NCI-H510A (cell line): ENCODE measurements around the gene TEX38.
A peak's percentile ranks its signal among the peaks of the same experiment; 100 is the strongest.
"Not testable (repeated sequence)": the region's sequence is repeated elsewhere in the genome, so short reads cannot be mapped to it uniquely, and the experiment has no call there.

ENCODE experiments used
- DNase-seq: peaks from one replicate; lab custom pipeline; 2025; lab: John Stamatoyannopoulos, UW

Gene TEX38

DNA sequence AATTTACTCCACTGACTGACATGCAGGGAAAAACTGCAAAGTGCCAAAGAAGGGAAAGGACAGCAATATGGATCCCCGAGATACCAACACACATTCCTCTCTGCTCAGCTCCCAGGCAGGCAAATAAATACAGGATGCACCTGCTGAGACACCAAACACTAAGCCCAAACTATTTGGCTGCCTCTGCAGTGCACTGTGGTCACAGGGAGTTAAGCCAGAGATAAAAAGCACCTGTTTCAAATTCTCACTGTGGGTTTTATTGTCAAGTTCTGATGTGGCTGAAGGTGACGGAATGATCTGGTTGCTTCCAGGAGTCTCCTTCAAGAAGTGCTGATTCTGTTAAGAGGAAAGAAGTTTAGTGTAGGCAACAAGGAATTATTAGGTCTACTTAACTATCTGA is 17.7 kb downstream of the TEX38 start:
- no peak for DNase-seq

GRCh38 chr1:46689897-46690296 is 18.2 kb downstream of the TEX38 start:
- DNase-seq: no peak

GRCh38 chr1:46690931-46691421 is 19.3 kb downstream of the TEX38 start:
- no peak for DNase-seq

- DNase-seq: no peak
Measured at GRCh38 chr1:46691997-46692790, 20.5 kb downstream of the TEX38 start.

DNA sequence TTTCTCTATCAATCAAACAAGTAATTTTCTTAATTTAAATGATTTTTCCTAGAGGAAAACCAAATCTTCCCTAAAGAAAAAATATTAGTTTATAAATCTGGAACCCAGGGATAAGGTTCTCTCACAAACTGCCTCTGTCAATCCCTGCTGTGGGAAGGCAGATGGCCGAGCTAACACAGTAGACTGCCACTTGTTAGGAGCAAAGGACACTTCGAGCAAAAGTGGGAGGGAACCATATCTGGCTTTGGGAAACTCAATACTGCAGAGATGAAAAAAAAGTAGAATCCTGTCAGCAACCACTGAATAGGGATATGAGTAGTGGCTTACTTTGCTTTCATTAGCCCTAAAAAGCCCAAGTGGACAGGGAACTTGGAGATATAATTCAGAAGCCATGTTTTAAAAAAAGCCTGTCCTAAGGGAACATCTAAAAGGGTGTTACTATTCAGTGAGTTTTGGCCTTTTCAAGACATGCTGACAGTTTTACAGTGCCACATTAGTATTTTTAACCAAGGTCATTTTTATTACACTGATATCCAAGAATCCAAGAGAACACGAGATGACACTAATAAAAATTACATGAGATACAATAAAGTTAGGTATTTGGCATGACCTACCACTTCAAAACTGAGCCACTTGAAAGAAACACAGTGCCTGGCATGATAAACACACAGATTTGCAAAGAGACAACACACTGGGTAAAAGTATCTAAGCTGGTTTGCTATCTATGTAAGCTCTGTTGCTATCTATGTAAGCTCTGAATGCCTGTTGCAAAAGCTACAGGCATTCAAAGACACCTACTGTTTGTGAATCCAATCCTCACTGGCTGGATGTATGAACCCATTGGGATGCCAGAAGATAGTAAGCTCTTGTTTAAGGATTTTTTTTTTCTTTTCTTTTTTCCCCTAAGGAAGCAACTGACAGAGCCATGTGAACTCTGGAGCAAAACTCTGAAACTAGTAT is 21.4 kb downstream of the TEX38 start:
- DNase-seq: no peak

DNA sequence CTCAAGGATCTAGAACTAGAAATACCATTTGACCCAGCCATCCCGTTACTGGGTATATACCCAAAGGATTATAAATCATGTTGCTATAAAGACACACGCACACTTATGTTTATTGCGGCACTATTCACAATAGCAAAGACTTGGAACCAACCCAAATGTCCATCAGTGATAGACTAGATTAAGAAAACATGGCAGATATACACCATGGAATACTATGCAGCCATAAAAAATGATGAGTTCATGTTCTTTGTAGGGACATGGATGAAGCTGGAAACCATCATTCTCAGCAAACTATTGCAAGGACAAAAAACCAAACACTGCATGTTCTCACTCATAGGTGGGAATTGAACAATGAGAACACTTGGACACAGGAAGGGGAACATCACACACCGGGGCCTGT is 23.0 kb downstream of the TEX38 start:
- not testable (repeated sequence) for DNase-seq

GRCh38 chr1:46697053-46697452 is 25.4 kb downstream of the TEX38 start:
- no peak for DNase-seq

GRCh38 chr1:46699666-46700065 is 28.0 kb downstream of the TEX38 start:
- DNase-seq: no peak

DNA sequence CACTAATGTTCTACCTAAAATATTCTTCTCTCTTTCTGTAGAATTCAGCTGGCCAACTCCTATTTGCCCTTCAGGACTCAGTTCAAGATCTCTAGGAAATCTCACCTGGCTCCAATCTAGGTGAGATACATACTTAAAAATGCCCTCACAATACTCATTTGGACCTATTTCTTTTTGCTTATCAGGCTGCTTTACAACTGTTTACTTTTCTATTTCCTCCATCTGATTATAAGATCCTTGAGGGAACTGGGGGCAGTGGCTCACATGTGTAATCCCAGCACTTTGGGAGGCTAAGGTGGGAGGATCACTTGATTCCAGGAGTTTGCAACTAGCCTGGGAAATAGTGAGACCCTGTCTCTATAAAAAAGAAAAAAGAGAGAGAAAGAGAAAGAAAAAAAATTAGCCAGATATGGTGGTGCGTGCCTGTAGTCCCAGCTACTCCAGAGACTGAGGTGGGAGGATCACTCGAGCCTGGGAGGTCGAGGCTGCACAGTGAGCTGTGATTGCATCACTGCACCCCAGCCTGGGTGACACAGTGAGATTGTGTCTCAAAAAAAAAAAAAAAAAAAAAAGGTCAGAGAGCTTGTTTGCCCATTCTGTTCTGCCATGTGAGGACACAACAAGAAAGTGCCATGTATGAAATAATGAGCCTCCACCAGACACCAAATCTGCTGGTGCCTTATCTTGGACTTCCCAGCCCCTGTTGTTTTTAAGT is 32.4 kb downstream of the TEX38 start:
- DNase-seq: no peak

- no peak for DNase-seq
Measured at GRCh38 chr1:46705408-46705807, 33.8 kb downstream of the TEX38 start.

DNA sequence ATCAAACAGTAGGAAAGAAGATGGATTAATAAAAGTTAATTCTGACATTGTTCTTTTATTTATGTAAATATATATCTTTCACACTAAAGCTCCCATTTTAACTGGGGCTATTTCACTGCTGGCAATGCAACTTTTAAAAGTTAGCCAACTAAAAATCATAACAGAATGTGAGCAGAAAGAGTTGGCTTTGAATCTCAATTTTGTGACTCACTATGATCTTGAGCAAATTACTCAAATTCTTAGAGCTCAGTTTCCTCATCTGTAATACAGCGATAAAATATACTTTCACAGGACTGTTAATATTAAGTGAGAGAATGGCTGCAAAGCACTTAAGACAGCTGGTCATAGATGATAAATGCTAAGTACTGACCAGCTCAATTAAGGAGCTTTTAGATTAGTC is 36.5 kb downstream of the TEX38 start:
- no peak for DNase-seq

- no peak for DNase-seq
Measured at GRCh38 chr1:46714976-46715375, 43.3 kb downstream of the TEX38 start.

- DNase-seq: no peak
Measured at GRCh38 chr1:46717654-46718053, 46.0 kb downstream of the TEX38 start.

GRCh38 chr1:46718340-46718726 is 46.7 kb downstream of the TEX38 start:
- DNase-seq: no peak

DNA sequence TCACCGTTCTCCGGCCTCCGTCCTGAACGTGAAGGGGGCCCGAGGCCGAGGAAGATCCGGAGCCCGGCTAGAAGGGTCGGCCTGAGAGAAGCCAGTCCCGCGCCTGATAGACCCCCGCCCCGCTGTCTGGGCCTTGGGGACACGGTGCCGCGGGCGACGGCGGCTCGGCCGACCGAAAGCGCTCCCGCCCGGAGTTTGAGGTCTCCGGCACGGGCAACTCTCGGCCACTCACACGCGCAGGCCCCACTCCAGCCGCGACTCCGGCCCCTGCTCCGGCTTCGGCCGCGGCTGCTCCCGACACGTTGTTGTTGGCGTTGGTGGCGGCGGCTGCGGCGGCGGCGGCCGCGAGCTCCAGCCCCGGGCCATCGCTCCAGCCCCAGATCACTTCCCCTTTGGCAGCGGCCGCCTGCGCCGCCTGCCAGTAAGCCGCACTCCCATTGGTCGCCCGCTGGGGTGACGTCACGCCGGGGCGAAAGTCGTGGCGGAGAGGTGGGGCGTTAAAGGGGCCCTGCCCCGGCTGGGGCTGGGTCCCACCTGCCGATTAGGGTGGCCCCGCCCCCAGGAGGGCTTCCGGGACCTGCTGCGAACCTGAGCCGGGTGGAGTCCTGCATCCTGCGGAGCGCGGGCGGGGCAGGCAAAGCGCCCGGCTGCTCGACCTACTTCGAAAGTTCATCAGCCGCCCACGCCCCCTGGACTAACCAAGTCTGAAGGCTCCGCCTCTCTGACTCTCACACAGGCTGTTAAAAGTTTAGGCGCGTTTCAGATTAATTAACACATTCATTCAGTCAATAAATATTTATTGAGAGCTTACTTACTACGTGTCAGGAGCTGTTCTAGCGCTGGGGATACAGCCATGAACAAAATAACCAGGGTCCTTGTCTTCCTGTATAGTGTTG is 47.3 kb downstream of the TEX38 start, which contains the start of gene EFCAB14:
EFCAB14 (minus strand) TSS at position 388 of the 896 bp plus-strand sequence. CDS start 1,027 bp downstream, outside the sequence.
- DNase-seq: peak; percentile 97

GRCh38 chr1:46719689-46720088 is 48.0 kb downstream of the TEX38 start:
- peak; percentile 19 for DNase-seq

DNA sequence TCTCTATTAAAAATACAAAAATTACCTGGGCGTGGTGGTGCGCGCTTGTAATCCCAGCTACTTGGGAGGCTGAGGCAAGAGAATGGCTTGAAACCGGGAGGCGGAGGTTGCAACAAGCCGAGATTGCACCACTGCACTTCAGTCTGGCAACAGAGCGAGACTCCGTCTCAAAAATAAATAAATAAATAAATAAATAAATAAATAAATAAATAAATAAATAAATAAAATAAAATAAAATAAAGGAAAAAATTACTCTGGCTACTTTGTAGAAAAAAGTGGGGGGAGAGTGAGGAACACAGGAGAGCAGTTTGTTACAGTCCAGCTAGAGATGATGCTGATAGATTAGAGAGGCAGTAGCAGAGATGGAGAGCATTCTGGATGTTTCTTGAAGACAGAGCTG is 48.7 kb downstream of the TEX38 start:
- DNase-seq: not testable (repeated sequence)

- DNase-seq: no peak
Measured at GRCh38 chr1:46721204-46721603, 49.5 kb downstream of the TEX38 start.

DNA sequence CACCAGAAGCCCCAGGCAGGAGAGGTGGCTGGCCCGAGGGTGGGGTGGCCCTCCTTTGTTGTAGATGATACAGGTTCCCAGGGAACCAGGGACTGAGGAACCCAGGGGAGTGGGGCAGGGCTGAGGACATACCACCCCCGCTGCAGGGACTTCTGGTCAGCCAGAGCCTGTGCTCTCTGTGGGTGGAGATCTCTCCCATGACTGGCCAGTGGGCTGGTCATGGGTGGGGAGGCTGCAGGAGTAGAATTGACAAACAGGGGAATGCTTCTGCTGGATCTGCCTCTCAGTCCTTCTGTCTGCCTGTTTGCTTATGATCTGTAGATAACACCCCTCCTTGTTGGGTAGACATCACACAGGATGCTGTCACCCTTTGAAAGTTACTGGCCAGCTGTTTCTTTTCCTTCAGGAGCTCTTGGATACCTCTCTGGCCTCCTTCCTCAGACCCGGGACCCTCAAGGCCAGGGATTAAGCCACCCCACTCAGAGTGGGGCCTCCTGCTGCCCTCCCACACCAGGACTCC is 50.1 kb downstream of the TEX38 start:
- DNase-seq: no peak
